Right atrium auricular region (tissue), 2 donors: ENCODE measurements around the gene C1QTNF8. TPM values are rescaled to one million over a fixed set of nuclear protein-coding genes. Genes with fewer than 3 reads are reported as not detected.

Experiments used
- DNase-seq: peaks from one replicate; pipeline ENCODE4 v3.0.0-alpha.2; 2019; ENCODE audit warnings: low spot score
- H3K27ac ChIP-seq, 2 donors: fragments of 200-600 bp; sonication (generic); 1 replicate in 1 of 2; 2 replicates in 1 of 2; pipeline ENCODE4 v1.5.1; 2016 to 2019
- H3K27me3 ChIP-seq, 2 donors: fragments of 200-600 bp; sonication (generic); one replicate each; pipeline versions ENCODE4 v1.5.1 to v1.6.0; 2017 to 2019
- H3K36me3 ChIP-seq: fragments of 200-600 bp; sonication (generic); one replicate; pipeline ENCODE4 v1.5.1; 2016
- H3K4me1 ChIP-seq, 2 donors: fragments of 200-600 bp; sonication (generic); one replicate each; pipeline versions ENCODE4 v1.5.1 to v1.6.0; 2017 to 2019
- H3K4me3 ChIP-seq, 2 donors: fragments of 200-600 bp; sonication (generic); 1 replicate in 1 of 2; 2 replicates in 1 of 2; pipeline ENCODE4 v1.5.1; 2017 to 2019; ENCODE audit warnings: mild to moderate bottlenecking in 1 of 2, moderate library complexity in 1 of 2
- H3K9me3 ChIP-seq, 2 donors: fragments of 200-600 bp; sonication (generic); one replicate each; pipeline ENCODE4 v1.5.1; 2019
- CTCF ChIP-seq, 2 donors: fragments of 200-600 bp; sonication (generic); IDR thresholded peaks; one replicate each; pipeline ENCODE4 v1.5.1; 2019; ENCODE audit warnings: antibody characterized with exemption in 2 of 2
- total RNA-seq, 2 donors: library from RNA; depleted of rRNA; stranded (reverse); fragments of >200 nt; gene quantifications; one replicate each; pipeline ENCODE4 v1.1.0, GENCODE V29; 2016

C1QTNF8 gene
- total RNA-seq, 2 donors from 2014 or later: not detected

- H3K9me3 ChIP-seq: peaks cover 0 to 6% of the 10 kb centered on the region in 2 donors
- no peaks in the 10 kb centered on the region for H3K27me3 ChIP-seq
Observed at GRCh38 chr16:1055557-1055924, 40.5 kb downstream of the C1QTNF8 start.

GRCh38 chr16:1054660-1055556, 41.1 kb downstream of the C1QTNF8 start:
- DNase-seq: no peak
- peaks cover 0 to 6% of the 10 kb centered on the region in 2 donors for H3K9me3 ChIP-seq
- no peaks in the 10 kb centered on the region for H3K36me3 ChIP-seq
- no peak overlapping the region for H3K27ac ChIP-seq
- peaks cover 0 to 8% of the 10 kb centered on the region in 2 donors for H3K4me1 ChIP-seq
- H3K27me3 ChIP-seq: no peaks in the 10 kb centered on the region
- no peak overlapping the region for H3K4me3 ChIP-seq
- TF ChIP-seq CTCF (IDR thresholded peaks at IDR 0.05): peak; percentile 67 to 92

More at GRCh38 chr16:1055557-1055924, 40.5 kb downstream of the C1QTNF8 start:
- Histone ChIP-seq H3K4me3 (no peak overlapping the region), H3K27ac (no peak overlapping the region), H3K4me1 (peaks cover 0 to 8% of the 10 kb centered on the region in 2 donors), H3K36me3 (no peaks in the 10 kb centered on the region)
- DNase-seq: no peak
- no peak for TF ChIP-seq CTCF (IDR thresholded peaks at IDR 0.05)

- Histone ChIP-seq H3K9me3 (peaks cover 0 to 6% of the 10 kb centered on the region in 2 donors), H3K36me3 (no peaks in the 10 kb centered on the region), H3K4me1 (peaks cover 0 to 8% of the 10 kb centered on the region in 2 donors), H3K4me3 (no peak overlapping the region), H3K27ac (no peak overlapping the region), H3K27me3 (no peaks in the 10 kb centered on the region)
- no peak for DNase-seq
- TF ChIP-seq CTCF (IDR thresholded peaks at IDR 0.05): no peak
Observed at GRCh38 chr16:1053700-1054368, 42.2 kb downstream of the C1QTNF8 start.

GRCh38 chr16:1053121-1053521, 42.9 kb downstream of the C1QTNF8 start:
- Histone ChIP-seq H3K27me3 (no peaks in the 10 kb centered on the region), H3K27ac (no peak overlapping the region), H3K4me1 (peaks cover 0 to 14% of the 10 kb centered on the region in 2 donors), H3K4me3 (no peak overlapping the region), H3K36me3 (no peaks in the 10 kb centered on the region), H3K9me3 (peaks cover 0 to 6% of the 10 kb centered on the region in 2 donors)
- no peak for DNase-seq
- TF ChIP-seq CTCF (IDR thresholded peaks at IDR 0.05): no peak

GRCh38 chr16:1052721-1053120, 43.3 kb downstream of the C1QTNF8 start:
- Histone ChIP-seq H3K4me1 (peaks cover 0 to 18% of the 10 kb centered on the region in 2 donors), H3K9me3 (peaks cover 0 to 6% of the 10 kb centered on the region in 2 donors), H3K4me3 (no peak overlapping the region), H3K27me3 (no peaks in the 10 kb centered on the region), H3K36me3 (no peaks in the 10 kb centered on the region), H3K27ac (no peak overlapping the region)
- no peak for DNase-seq
- no peak for TF ChIP-seq CTCF (IDR thresholded peaks at IDR 0.05)
